Subcutaneous adipose tissue (tissue), 4 donors: ENCODE results near the gene OR51E2. TPM values are rescaled to one million over a fixed set of nuclear protein-coding genes. Genes with fewer than 3 reads are reported as not detected.

ENCODE experiments used
- total RNA-seq, 4 donors: library from RNA; depleted of rRNA; stranded (reverse); fragments of >200 nt; gene quantifications; one replicate each; pipeline ENCODE4 v1.1.0, GENCODE V29; 2016
- TF ChIP-seq, protein P1 (sequence below): fragments of 450-650 bp; IDR thresholded peaks from one replicate; pipeline ENCODE4 v1.5.1; 2016; ENCODE audit warnings: low read depth, mild to moderate bottlenecking, control low read depth, antibody characterized with exemption, moderate library complexity

Gene OR51E2
- total RNA-seq, 4 donors from 2014 or later, result 0.17 to 0.33 TPM; not detected in 2

DNA sequence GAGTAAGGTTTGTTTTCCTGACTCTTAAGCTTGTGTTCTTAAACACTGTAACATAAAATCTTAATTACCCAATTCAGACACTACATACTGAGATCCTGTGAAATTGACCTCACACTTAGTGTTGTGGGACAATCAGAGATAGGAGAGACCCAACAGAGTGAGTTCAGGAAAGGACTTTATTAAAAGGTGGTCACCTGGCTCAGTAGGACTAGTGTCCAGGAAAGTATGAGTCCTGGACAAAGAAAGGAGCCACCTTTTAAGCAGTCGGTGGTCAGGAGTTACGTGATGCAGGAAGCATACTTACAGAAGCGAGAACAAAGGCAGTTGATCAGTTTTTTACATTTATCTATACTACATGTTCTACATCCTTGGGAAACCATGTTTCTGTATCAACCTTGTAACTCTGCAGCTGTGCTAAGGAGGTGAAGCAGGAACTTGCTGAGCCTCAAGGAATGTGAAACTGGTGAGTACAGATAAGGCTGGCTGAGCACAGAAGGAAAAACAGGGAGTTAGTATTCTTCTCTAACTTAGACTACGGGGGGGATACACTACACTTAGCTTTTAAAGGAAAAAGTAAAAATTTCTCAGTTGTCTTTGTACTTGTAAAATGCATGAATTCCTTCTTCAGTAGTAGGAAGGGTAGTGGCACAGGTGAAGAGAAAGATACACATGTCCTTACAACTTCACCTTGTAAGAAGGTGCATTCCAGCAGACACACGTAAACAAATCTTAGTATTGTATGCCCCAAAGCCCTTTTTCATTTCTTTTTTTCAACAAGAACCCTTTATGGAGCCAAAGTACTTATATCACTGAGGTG is 38.8 kb downstream of the OR51E2 start:
- TF ChIP-seq, protein P1, sequence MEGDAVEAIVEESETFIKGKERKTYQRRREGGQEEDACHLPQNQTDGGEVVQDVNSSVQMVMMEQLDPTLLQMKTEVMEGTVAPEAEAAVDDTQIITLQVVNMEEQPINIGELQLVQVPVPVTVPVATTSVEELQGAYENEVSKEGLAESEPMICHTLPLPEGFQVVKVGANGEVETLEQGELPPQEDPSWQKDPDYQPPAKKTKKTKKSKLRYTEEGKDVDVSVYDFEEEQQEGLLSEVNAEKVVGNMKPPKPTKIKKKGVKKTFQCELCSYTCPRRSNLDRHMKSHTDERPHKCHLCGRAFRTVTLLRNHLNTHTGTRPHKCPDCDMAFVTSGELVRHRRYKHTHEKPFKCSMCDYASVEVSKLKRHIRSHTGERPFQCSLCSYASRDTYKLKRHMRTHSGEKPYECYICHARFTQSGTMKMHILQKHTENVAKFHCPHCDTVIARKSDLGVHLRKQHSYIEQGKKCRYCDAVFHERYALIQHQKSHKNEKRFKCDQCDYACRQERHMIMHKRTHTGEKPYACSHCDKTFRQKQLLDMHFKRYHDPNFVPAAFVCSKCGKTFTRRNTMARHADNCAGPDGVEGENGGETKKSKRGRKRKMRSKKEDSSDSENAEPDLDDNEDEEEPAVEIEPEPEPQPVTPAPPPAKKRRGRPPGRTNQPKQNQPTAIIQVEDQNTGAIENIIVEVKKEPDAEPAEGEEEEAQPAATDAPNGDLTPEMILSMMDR, result no peak

DNA sequence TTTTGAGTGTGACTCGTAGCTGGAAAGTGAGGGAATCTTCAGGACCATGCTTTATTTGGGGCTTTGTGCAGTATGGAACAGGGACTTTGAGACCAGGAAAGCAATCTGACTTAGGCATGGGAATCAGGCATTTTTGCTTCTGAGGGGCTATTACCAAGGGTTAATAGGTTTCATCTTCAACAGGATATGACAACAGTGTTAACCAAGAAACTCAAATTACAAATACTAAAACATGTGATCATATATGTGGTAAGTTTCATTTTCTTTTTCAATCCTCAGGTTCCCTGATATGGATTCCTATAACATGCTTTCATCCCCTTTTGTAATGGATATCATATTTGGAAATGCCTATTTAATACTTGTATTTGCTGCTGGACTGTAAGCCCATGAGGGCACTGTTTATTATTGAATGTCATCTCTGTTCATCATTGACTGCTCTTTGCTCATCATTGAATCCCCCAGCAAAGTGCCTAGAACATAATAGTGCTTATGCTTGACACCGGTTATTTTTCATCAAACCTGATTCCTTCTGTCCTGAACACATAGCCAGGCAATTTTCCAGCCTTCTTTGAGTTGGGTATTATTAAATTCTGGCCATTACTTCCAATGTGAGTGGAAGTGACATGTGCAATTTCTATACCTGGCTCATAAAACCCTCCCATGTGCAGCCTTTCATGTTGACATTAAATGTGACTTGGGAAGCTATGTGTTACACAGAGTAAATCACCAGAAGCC is 42.9 kb downstream of the OR51E2 start:
- TF ChIP-seq, protein P1, result no peak

DNA sequence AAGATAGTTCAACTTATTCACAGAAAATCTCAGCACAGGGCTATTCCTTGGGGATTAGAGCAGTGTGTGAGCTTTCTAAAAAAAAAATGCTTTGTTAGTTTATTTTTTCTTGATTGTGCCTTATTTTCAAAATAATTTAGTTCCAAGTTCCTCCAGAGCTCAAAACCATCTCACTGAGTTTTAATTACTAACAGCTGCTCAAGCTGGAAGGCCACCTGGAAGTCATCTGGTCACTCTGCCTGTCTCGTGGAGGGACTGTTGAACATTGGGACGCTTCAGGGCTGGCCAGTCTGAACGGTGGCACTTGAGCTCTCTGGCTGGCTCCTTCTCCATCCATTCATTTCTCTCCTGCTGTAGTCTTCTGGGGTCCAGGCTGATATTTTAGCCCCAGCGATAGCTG is 49.9 kb downstream of the OR51E2 start:
- TF ChIP-seq, protein P1, result no peak

DNA sequence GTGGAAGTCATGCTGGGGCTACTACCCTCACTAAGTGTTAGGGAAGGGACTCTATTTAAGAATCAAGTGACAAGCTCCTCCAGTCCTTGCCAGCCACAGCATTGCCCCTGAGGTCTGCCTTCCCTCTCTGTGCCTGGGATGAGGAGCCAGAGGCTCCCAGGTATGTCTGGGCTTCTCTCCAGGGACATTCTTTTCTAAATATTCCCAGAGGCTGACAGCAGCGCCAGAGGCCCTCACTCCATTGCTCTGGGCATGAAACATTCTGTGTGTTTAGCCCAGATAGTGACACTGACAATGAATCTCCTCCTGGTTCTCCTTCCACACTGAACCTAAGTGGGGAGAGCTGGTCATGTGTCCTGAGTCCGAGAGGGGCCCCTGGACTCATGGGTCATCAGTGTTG is 51.7 kb downstream of the OR51E2 start:
- TF ChIP-seq, protein P1, result no peak

DNA sequence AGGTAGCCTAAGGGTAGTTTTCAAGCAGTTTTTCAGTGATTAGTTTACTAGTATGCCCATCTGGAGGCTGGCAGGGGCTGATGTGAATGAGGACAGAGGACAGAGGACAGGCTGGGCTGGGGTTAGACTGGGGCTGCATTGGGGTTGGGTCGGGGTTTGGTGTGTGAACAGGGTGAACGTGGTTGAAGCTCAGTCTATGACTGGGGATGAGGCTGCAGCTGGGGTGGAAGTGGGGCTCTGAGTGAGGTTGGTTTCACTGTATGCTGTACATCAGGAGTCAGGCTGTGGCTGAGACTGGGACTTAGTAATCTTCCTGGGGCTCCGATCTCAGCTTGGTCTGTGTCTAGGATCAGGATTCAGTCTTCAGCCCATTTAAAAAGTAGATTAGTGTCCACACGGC is 53.4 kb downstream of the OR51E2 start:
- TF ChIP-seq, protein P1, result no peak

GRCh38 chr11:4643682-4644081 is 54.0 kb downstream of the OR51E2 start, which contains the start of gene OR51E1:
Gene OR51E1 (plus strand): TSS chr11:4643982. CDS start chr11:4652527, 8,545 bp downstream.
- TF ChIP-seq, protein P1, result no peak

DNA sequence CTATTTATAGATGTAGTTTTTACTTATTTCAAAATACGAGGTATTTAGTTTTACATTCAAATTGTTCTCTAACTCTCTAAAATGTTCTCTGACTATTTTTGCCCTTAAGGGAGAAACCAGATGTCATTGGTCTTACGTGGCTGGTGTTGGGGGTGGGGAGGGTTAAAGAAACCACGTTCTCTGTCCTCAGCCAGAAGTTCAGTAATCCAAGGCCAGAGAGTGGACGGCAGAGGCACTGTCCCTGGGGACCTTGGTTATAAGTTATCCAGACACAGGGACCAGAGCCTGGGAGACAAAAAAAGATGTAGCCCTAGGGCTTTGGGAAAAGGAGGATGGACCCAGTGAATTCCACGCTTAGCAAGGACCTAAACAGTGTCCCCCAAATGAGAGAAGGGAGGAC is 54.6 kb downstream of the OR51E2 start:
- TF ChIP-seq, protein P1, result no peak
